Rectal smooth muscle tissue (tissue), 1 donor: ENCODE results near the gene PDLIM7.
A peak's percentile ranks its signal among the peaks of the same experiment; 100 is the strongest.
"Not testable (repeated sequence)": the region's sequence is repeated elsewhere in the genome, so short reads cannot be mapped to it uniquely, and the experiment has no call there.

Source experiments
- H3K27ac ChIP-seq: one replicate; pipeline ENCODE4 v1.7.0; 2013; ENCODE audit warnings: low read depth, low read length, inconsistent platforms
- H3K27me3 ChIP-seq: one replicate; pipeline ENCODE4 v1.7.0; 2013; ENCODE audit warnings: low read length; ENCODE audit not compliant: control insufficient read depth, insufficient read depth
- H3K36me3 ChIP-seq: one replicate; pipeline ENCODE4 v1.7.0; 2013; ENCODE audit warnings: low read length; ENCODE audit not compliant: control insufficient read depth, insufficient read depth
- H3K4me1 ChIP-seq: one replicate; pipeline ENCODE4 v1.7.0; 2013; ENCODE audit warnings: low read length; ENCODE audit not compliant: control insufficient read depth, insufficient read depth
- H3K4me3 ChIP-seq: one replicate; pipeline ENCODE4 v1.7.0; 2013; ENCODE audit warnings: low read length
- H3K9ac ChIP-seq: one replicate; pipeline ENCODE4 v1.7.0; 2013; ENCODE audit warnings: low read length

The PDLIM7 gene

GRCh38 chr5:177490992-177491391 lies 6.4 kb downstream of the PDLIM7 start:
- no peak overlapping the region for H3K9ac ChIP-seq
- no peak overlapping the region for H3K4me3 ChIP-seq
- H3K36me3 ChIP-seq, result peaks cover 26% of the 10 kb centered on the region
- H3K4me1 ChIP-seq, result peaks cover 37% of the 10 kb centered on the region
- peak overlapping the region; percentile 100 for H3K27ac ChIP-seq
- no peaks in the 10 kb centered on the region for H3K27me3 ChIP-seq

GRCh38 chr5:177490311-177490991 lies 7.0 kb downstream of the PDLIM7 start:
- no peak overlapping the region for H3K4me3 ChIP-seq
- peaks cover 25% of the 10 kb centered on the region for H3K36me3 ChIP-seq
- no peaks in the 10 kb centered on the region for H3K27me3 ChIP-seq
- peak overlapping the region; percentile 100 for H3K27ac ChIP-seq
- peaks cover 33% of the 10 kb centered on the region for H3K4me1 ChIP-seq
- H3K9ac ChIP-seq, result no peak overlapping the region

GRCh38 chr5:177489119-177489716 lies 8.2 kb downstream of the PDLIM7 start:
- no peak overlapping the region for H3K9ac ChIP-seq
- peaks cover 28% of the 10 kb centered on the region for H3K36me3 ChIP-seq
- H3K4me1 ChIP-seq, result peaks cover 39% of the 10 kb centered on the region
- no peak overlapping the region for H3K4me3 ChIP-seq
- no peaks in the 10 kb centered on the region for H3K27me3 ChIP-seq
- H3K27ac ChIP-seq, result peak overlapping the region; percentile 75

- peak overlapping the region; percentile 42 for H3K27ac ChIP-seq
- peaks cover 38% of the 10 kb centered on the region for H3K4me1 ChIP-seq
- H3K9ac ChIP-seq, result no peak overlapping the region
- H3K27me3 ChIP-seq, result no peaks in the 10 kb centered on the region
- H3K4me3 ChIP-seq, result no peak overlapping the region
- H3K36me3 ChIP-seq, result peaks cover 28% of the 10 kb centered on the region
Measured at GRCh38 chr5:177487975-177488374, 9.4 kb downstream of the PDLIM7 start.

- no peak overlapping the region for H3K9ac ChIP-seq
- H3K27me3 ChIP-seq, result no peaks in the 10 kb centered on the region
- peaks cover 28% of the 10 kb centered on the region for H3K36me3 ChIP-seq
- H3K4me1 ChIP-seq, result peaks cover 31% of the 10 kb centered on the region
- H3K27ac ChIP-seq, result no peak overlapping the region
- H3K4me3 ChIP-seq, result no peak overlapping the region
Measured at GRCh38 chr5:177487144-177487543, 10.3 kb downstream of the PDLIM7 start.

GRCh38 chr5:177486256-177486655 lies 11.1 kb downstream of the PDLIM7 start:
- H3K27me3 ChIP-seq, result no peaks in the 10 kb centered on the region
- peaks cover 32% of the 10 kb centered on the region for H3K36me3 ChIP-seq
- no peak overlapping the region for H3K9ac ChIP-seq
- H3K4me1 ChIP-seq, result peaks cover 29% of the 10 kb centered on the region
- no peak overlapping the region for H3K27ac ChIP-seq
- H3K4me3 ChIP-seq, result no peak overlapping the region

GRCh38 chr5:177485753-177486152 lies 11.7 kb downstream of the PDLIM7 start:
- H3K9ac ChIP-seq, H3K4me3 ChIP-seq, H3K27me3 ChIP-seq: not testable (repeated sequence)
- peak overlapping the region; percentile 11 for H3K27ac ChIP-seq
- H3K4me1 ChIP-seq, result peaks cover 28% of the 10 kb centered on the region
- peaks cover 32% of the 10 kb centered on the region for H3K36me3 ChIP-seq

- Histone ChIP-seq H3K36me3 (peaks cover 30% of the 10 kb centered on the region), H3K27me3 (no peaks in the 10 kb centered on the region), H3K4me1 (peaks cover 26% of the 10 kb centered on the region), H3K4me3 (no peak overlapping the region), H3K27ac (peak overlapping the region; percentile 70), H3K9ac (no peak overlapping the region)
Measured at GRCh38 chr5:177484902-177485549, 12.4 kb downstream of the PDLIM7 start.

- Histone ChIP-seq H3K9ac (no peak overlapping the region), H3K4me3 (no peak overlapping the region), H3K27me3 (no peaks in the 10 kb centered on the region), H3K27ac (peak overlapping the region; percentile 70), H3K36me3 (peaks cover 26% of the 10 kb centered on the region), H3K4me1 (peaks cover 32% of the 10 kb centered on the region)
Measured at GRCh38 chr5:177483994-177484901, 13.2 kb downstream of the PDLIM7 start.

- no peak overlapping the region for H3K9ac ChIP-seq
- no peaks in the 10 kb centered on the region for H3K27me3 ChIP-seq
- H3K27ac ChIP-seq, result peak overlapping the region; percentile 70
- peaks cover 18% of the 10 kb centered on the region for H3K36me3 ChIP-seq
- no peak overlapping the region for H3K4me3 ChIP-seq
- peaks cover 38% of the 10 kb centered on the region for H3K4me1 ChIP-seq
Measured at GRCh38 chr5:177483042-177483441, 14.4 kb downstream of the PDLIM7 start.

- Histone ChIP-seq H3K9ac (no peak overlapping the region), H3K4me1 (peaks cover 38% of the 10 kb centered on the region)
Measured at GRCh38 chr5:177482359-177482795, 15.0 kb downstream of the PDLIM7 start.

GRCh38 chr5:177479774-177480173 lies 17.6 kb downstream of the PDLIM7 start:
- no peak overlapping the region for H3K4me3 ChIP-seq
- H3K9ac ChIP-seq, result no peak overlapping the region
- peaks cover 6% of the 10 kb centered on the region for H3K36me3 ChIP-seq
- peak overlapping the region; percentile 88 for H3K27ac ChIP-seq
- H3K27me3 ChIP-seq, result no peaks in the 10 kb centered on the region
- H3K4me1 ChIP-seq, result peaks cover 44% of the 10 kb centered on the region

More at GRCh38 chr5:177482359-177482795, 15.0 kb downstream of the PDLIM7 start:
- H3K4me3 ChIP-seq, result no peak overlapping the region
- no peaks in the 10 kb centered on the region for H3K27me3 ChIP-seq
- peak overlapping the region; percentile 53 for H3K27ac ChIP-seq
- H3K36me3 ChIP-seq, result peaks cover 11% of the 10 kb centered on the region
